Upper lobe of left lung (tissue), 6 donors: ENCODE data around the gene EBF3. TPM values are rescaled to one million over a fixed set of nuclear protein-coding genes. Genes with fewer than 3 reads are reported as not detected.

Source experiments
- ATAC-seq, 2 donors: fragments of 200-7000 bp; cut with Tn5 transposase; one replicate each; pipeline ENCODE4 v1.9.1; 2022; ENCODE audit warnings: mild to moderate bottlenecking in 2 of 2, moderate library complexity in 2 of 2; ENCODE audit not compliant: low FRiP score in 2 of 2
- DNase-seq, 2 donors: peaks; one replicate each; pipeline ENCODE4 v3.0.0-alpha.2; 2019 to 2020
- H3K27ac ChIP-seq, 4 donors: fragments of 200-600 bp; sonication (generic); one replicate each; pipeline ENCODE4 v1.5.1; 2016 to 2019
- H3K27me3 ChIP-seq, 4 donors: fragments of 200-600 bp; sonication (generic); one replicate each; pipeline ENCODE4 v1.5.1; 2017 to 2019
- H3K36me3 ChIP-seq, 4 donors: fragments of 200-600 bp; sonication (generic); one replicate each; pipeline ENCODE4 v1.5.1; 2016 to 2019
- H3K4me1 ChIP-seq, 4 donors: fragments of 200-600 bp; sonication (generic); one replicate each; pipeline ENCODE4 v1.5.1; 2018 to 2019
- H3K4me3 ChIP-seq, 4 donors: fragments of 200-600 bp; sonication (generic); one replicate each; pipeline ENCODE4 v1.5.1; 2017 to 2019; ENCODE audit warnings: mild to moderate bottlenecking in 2 of 4, moderate library complexity in 1 of 4
- H3K9me3 ChIP-seq, 4 donors: fragments of 200-600 bp; sonication (generic); one replicate each; pipeline ENCODE4 v1.5.1; 2018 to 2019
- EP300 ChIP-seq, 4 donors: sonication (generic); formaldehyde crosslinking; IDR thresholded peaks; one replicate each; pipeline ENCODE4 v1.5.1; 2017; ENCODE audit warnings: antibody characterized with exemption in 4 of 4, control low read depth in 2 of 4
- POLR2A ChIP-seq, 4 donors: fragments of 450-650 bp; IDR thresholded peaks; one replicate each; pipeline ENCODE4 v1.5.1; 2016 to 2017; ENCODE audit warnings: antibody characterized with exemption in 4 of 4, mild to moderate bottlenecking in 2 of 4
- POLR2AphosphoS5 ChIP-seq, 2 donors: sonication (generic); formaldehyde crosslinking; IDR thresholded peaks; one replicate each; pipeline ENCODE4 v1.5.1; 2017; ENCODE audit warnings: antibody characterized with exemption in 2 of 2
- WGBS, 2 donors: methylation state at CpG; one replicate each; pipeline ENCODE4 v1.1.5; 2017 to 2018; 5-methylcytosine and 5-hydroxymethylcytosine counted together
- total RNA-seq, 6 donors: library from RNA; depleted of rRNA in 4 of 6; stranded (reverse); fragments of >200 nt in 4 of 6; gene quantifications; one replicate each; pipeline versions ENCODE4 v1.1.0 to v1.2.1, GENCODE V29; 2016 to 2021
- TF ChIP-seq, protein P1 (sequence below), 6 experiments: fragments of 450-650 bp in 4 of 6; fragments of 200-600 bp in 2 of 6; sonication (generic) in 2 of 6; IDR thresholded peaks; one replicate each; pipeline ENCODE4 v1.5.1; 2016 to 2019; ENCODE audit warnings: antibody characterized with exemption in 6 of 6
- donor health status: DM: no; HTN: no; CAD: no; lungs with moderate emphysema.
- donor health status: DM: no; HTN: yes; CAD: no; lungs with severe emphysema.

The EBF3 gene
- total RNA-seq, 6 donors from 2014 or later: 0.06 to 0.51 TPM; not detected in 4

DNA sequence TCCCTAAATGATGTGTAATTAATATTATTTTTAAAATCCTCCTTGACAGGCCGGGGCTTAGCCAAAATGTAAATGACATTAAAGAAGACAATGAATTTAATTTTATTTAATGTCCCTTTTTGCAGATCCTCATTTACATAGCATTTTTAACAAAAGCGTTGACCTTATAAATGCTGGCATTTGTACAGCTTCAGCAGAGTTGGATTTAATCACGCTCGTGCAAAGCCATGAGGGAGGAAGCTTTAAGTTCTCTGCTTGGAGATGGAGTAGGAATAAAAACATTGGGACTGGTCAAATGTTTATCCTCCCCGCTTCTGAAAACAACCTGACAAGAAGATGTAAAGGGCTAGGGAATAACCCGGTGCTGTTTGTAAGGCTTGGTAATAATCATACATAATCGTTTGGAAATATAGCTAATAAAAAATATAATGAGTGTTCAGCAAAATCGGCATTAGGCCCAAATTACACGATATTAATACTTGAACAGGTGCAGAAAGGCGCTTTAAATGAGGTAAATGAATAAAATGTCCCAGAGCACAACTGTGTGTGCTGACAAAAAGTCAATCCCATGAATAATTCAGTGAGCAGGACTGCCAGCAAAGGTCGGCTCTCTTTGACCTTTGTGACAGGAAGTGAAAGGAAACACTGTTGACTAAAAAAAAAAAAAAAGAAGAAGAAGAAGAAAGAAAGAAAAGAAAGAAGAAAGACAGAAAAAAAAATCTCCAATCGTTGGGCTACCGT, 11.5 kb downstream of the EBF3 start:
- no peaks in the 10 kb centered on the region for H3K4me1 ChIP-seq
- TF ChIP-seq EP300 (IDR thresholded peaks at IDR 0.05) (no peak), POLR2A (IDR thresholded peaks at IDR 0.05) (no peak), POLR2AphosphoS5 (IDR thresholded peaks at IDR 0.05) (no peak)
- TF ChIP-seq, protein P1, sequence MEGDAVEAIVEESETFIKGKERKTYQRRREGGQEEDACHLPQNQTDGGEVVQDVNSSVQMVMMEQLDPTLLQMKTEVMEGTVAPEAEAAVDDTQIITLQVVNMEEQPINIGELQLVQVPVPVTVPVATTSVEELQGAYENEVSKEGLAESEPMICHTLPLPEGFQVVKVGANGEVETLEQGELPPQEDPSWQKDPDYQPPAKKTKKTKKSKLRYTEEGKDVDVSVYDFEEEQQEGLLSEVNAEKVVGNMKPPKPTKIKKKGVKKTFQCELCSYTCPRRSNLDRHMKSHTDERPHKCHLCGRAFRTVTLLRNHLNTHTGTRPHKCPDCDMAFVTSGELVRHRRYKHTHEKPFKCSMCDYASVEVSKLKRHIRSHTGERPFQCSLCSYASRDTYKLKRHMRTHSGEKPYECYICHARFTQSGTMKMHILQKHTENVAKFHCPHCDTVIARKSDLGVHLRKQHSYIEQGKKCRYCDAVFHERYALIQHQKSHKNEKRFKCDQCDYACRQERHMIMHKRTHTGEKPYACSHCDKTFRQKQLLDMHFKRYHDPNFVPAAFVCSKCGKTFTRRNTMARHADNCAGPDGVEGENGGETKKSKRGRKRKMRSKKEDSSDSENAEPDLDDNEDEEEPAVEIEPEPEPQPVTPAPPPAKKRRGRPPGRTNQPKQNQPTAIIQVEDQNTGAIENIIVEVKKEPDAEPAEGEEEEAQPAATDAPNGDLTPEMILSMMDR (IDR thresholded peaks at IDR 0.05): no peak
- DNase-seq: no peak
- no peak overlapping the region for H3K4me3 ChIP-seq
- H3K36me3 ChIP-seq: no peaks in the 10 kb centered on the region
- H3K9me3 ChIP-seq: no peaks in the 10 kb centered on the region
- ATAC-seq: no peak
- 76 to 84% methylated on average over 13 of the region's 13 CpGs for WGBS, 2 donors
- peaks cover 0 to 21% (median 0%) of the 10 kb centered on the region in 4 donors for H3K27me3 ChIP-seq
- no peak overlapping the region for H3K27ac ChIP-seq

GRCh38 chr10:129951970-129952265, 12.2 kb downstream of the EBF3 start:
- no peak for TF ChIP-seq EP300 (IDR thresholded peaks at IDR 0.05)
- TF ChIP-seq POLR2A (IDR thresholded peaks at IDR 0.05): no peak
- no peak for TF ChIP-seq POLR2AphosphoS5 (IDR thresholded peaks at IDR 0.05)
- TF ChIP-seq, protein P1 (IDR thresholded peaks at IDR 0.05): no peak
- H3K4me1 ChIP-seq: no peaks in the 10 kb centered on the region
- peaks cover 0 to 14% (median 0%) of the 10 kb centered on the region in 4 donors for H3K27me3 ChIP-seq
- DNase-seq (no peak), ATAC-seq (no peak)
- no peak overlapping the region for H3K4me3 ChIP-seq
- H3K36me3 ChIP-seq: no peaks in the 10 kb centered on the region
- 88 to 99% methylated on average over 4 of the region's 4 CpGs for WGBS, 2 donors
- no peak overlapping the region for H3K27ac ChIP-seq
- no peaks in the 10 kb centered on the region for H3K9me3 ChIP-seq

GRCh38 chr10:129951101-129951969, 12.7 kb downstream of the EBF3 start:
- 90 to 93% methylated on average over 17 to 30 of the region's 30 CpGs for WGBS, 2 donors
- H3K4me3 ChIP-seq: no peak overlapping the region
- peak in 1 of 2 donors; percentile 75 for DNase-seq
- TF ChIP-seq, protein P1 (IDR thresholded peaks at IDR 0.05): no peak
- no peak for TF ChIP-seq EP300 (IDR thresholded peaks at IDR 0.05)
- TF ChIP-seq POLR2A (IDR thresholded peaks at IDR 0.05): no peak
- no peak for TF ChIP-seq POLR2AphosphoS5 (IDR thresholded peaks at IDR 0.05)
- ATAC-seq: no peak
- H3K27me3 ChIP-seq: peaks cover 0 to 9% (median 0%) of the 10 kb centered on the region in 4 donors
- H3K9me3 ChIP-seq: no peaks in the 10 kb centered on the region
- no peaks in the 10 kb centered on the region for H3K4me1 ChIP-seq
- H3K27ac ChIP-seq: no peak overlapping the region
- no peaks in the 10 kb centered on the region for H3K36me3 ChIP-seq

DNA sequence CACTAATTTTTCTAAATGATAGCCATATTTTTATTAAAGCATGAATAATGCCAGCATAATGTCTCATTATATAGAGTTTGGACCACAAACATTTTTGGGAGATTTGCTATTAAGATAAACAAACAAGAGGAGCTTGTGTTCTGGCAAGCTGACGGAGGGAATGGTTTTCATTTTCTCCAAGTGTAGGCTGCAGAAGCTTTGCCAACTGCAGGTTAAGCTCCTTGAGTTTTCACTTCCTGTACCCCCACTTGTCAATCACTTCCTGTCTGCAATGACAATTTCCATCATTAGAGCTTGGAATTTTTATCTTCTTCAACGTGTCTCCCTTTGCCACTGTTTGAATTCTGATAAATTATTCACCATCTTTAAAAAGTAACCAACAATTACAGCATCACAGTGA, 13.4 kb downstream of the EBF3 start:
- Histone ChIP-seq H3K9me3 (no peaks in the 10 kb centered on the region), H3K4me3 (no peak overlapping the region), H3K36me3 (no peaks in the 10 kb centered on the region), H3K27ac (no peak overlapping the region), H3K4me1 (no peaks in the 10 kb centered on the region), H3K27me3 (peaks cover 0 to 7% (median 0%) of the 10 kb centered on the region in 4 donors)
- WGBS, 2 donors: 69 to 75% methylated on average over 2 of the region's 2 CpGs
- ATAC-seq: no peak
- no peak for DNase-seq
- TF ChIP-seq, protein P1 (IDR thresholded peaks at IDR 0.05): no peak
- TF ChIP-seq POLR2A (IDR thresholded peaks at IDR 0.05) (no peak), EP300 (IDR thresholded peaks at IDR 0.05) (no peak), POLR2AphosphoS5 (IDR thresholded peaks at IDR 0.05) (no peak)
